Parathyroid adenoma (tissue), 2 donors: ENCODE measurements around the gene R3HDM2.
"Not testable (repeated sequence)": the region's sequence is repeated elsewhere in the genome, so short reads cannot be mapped to it uniquely, and the experiment has no call there.

ENCODE experiments used
- H2AFZ ChIP-seq: fragments of 300-600 bp; sonication (generic); one replicate; pipeline ENCODE4 v1.7.0; 2017; ENCODE audit warnings: antibody characterized with exemption, mild to moderate bottlenecking
- H3K27ac ChIP-seq: fragments of 300-600 bp; sonication (generic); one replicate; pipeline ENCODE4 v1.7.0; 2017
- H3K27me3 ChIP-seq: fragments of 300-600 bp; sonication (generic); one replicate; pipeline ENCODE4 v1.7.0; 2017; ENCODE audit warnings: low read length; ENCODE audit not compliant: control insufficient read depth, insufficient read depth
- H3K36me3 ChIP-seq: fragments of 300-600 bp; sonication (generic); one replicate; pipeline ENCODE4 v1.7.0; 2017; ENCODE audit warnings: low read length; ENCODE audit not compliant: control insufficient read depth, insufficient read depth
- H3K4me1 ChIP-seq: fragments of 300-600 bp; sonication (generic); one replicate; pipeline ENCODE4 v1.7.0; 2017; ENCODE audit warnings: control low read depth
- H3K4me2 ChIP-seq: fragments of 300-600 bp; sonication (generic); one replicate; pipeline ENCODE4 v1.7.0; 2017; ENCODE audit warnings: low read length
- H3K4me3 ChIP-seq: fragments of 300-600 bp; sonication (generic); one replicate; pipeline ENCODE4 v1.7.0; 2017; ENCODE audit warnings: low read depth, low read length
- H3K79me2 ChIP-seq: fragments of 300-600 bp; sonication (generic); one replicate; pipeline ENCODE4 v1.7.0; 2017; ENCODE audit warnings: control low read depth
- H3K9ac ChIP-seq: fragments of 300-600 bp; sonication (generic); one replicate; pipeline ENCODE4 v1.7.0; 2017; ENCODE audit warnings: mild to moderate bottlenecking
- H3K9me3 ChIP-seq: fragments of 300-600 bp; sonication (generic); one replicate; pipeline ENCODE4 v1.7.0; 2017; ENCODE audit warnings: low read length; ENCODE audit not compliant: control insufficient read depth
- CTCF ChIP-seq: fragments of 300-600 bp; sonication (generic); IDR thresholded peaks from one replicate; pipeline ENCODE4 v1.7.0; 2017; ENCODE audit warnings: antibody characterized with exemption, mild to moderate bottlenecking
- donor health status: primary hyperparathyroidism.

R3HDM2 gene

GRCh38 chr12:57441846-57442427, 11.1 kb upstream of the R3HDM2 start:
- no peaks in the 10 kb centered on the region for H3K4me1 ChIP-seq
- H3K4me2 ChIP-seq: no peak overlapping the region
- no peak overlapping the region for H3K4me3 ChIP-seq
- no peak overlapping the region for H2AFZ ChIP-seq
- no peak for TF ChIP-seq CTCF
- H3K27ac ChIP-seq: no peak overlapping the region
- no peaks in the 10 kb centered on the region for H3K27me3 ChIP-seq
- no peaks in the 10 kb centered on the region for H3K79me2 ChIP-seq
- no peak overlapping the region for H3K9ac ChIP-seq
- H3K36me3 ChIP-seq: no peaks in the 10 kb centered on the region
- no peaks in the 10 kb centered on the region for H3K9me3 ChIP-seq

GRCh38 chr12:57441393-57441792, 10.6 kb upstream of the R3HDM2 start:
- not testable (repeated sequence) for H3K9me3 ChIP-seq, H3K4me3 ChIP-seq, H3K27me3 ChIP-seq, H3K27ac ChIP-seq, H3K36me3 ChIP-seq, H3K9ac ChIP-seq, H2AFZ ChIP-seq, H3K4me2 ChIP-seq, H3K4me1 ChIP-seq, H3K79me2 ChIP-seq

DNA sequence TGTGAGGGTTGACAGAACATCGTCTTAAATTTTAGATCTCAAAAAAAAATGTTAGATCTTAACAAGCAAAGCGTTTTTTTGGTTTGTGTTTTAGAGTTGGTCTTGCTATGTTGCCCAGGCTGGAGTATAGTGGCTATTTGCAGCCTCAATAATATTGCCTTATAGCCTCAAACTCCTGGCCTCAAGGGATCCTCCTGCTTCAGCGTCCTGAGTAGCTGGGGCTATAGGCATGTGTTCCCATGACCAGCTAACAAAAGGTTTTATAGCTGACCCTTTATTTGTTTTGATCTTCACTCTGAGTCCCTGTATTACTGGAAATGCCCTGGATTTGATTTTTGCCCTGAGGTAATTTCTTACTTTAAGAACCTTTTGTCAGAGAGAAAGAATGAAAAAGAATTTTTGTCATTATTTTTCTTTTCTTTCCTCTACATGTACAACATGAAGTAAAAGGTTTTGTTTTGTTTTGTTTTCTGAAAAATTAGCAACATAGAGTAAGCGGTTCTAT, 9.0 kb upstream of the R3HDM2 start:
- Histone ChIP-seq H3K9ac (no peak overlapping the region), H3K4me3 (no peak overlapping the region), H2AFZ (peak overlapping the region; percentile 8)

DNA sequence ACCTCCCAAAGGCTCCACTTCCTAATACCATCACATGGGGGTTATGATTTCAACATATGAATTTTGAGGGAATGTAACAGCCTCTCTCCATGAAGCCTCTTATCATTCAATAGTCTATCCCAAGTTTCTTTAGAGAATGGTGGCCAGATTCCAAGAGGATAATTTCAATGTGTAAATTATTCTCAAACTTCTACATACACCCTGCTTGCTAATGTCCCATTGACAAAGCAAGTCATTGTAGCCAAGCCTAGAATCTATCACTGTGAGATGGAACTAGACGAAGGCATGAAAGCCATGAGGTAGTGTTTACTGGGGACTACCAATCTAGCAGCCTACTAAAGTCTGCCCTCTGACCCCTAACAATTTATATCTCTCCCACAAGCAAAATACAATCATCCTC, 7.6 kb upstream of the R3HDM2 start:
- Histone ChIP-seq H3K27ac (no peak overlapping the region), H3K4me3 (no peak overlapping the region), H3K36me3 (no peaks in the 10 kb centered on the region), H3K27me3 (no peaks in the 10 kb centered on the region), H2AFZ (no peak overlapping the region), H3K79me2 (no peaks in the 10 kb centered on the region), H3K4me1 (no peaks in the 10 kb centered on the region), H3K4me2 (no peak overlapping the region), H3K9me3 (no peaks in the 10 kb centered on the region), H3K9ac (no peak overlapping the region)
- TF ChIP-seq CTCF: no peak

More for the DNA sequence above, 9.0 kb upstream of the R3HDM2 start:
- TF ChIP-seq CTCF: no peak
- Histone ChIP-seq H3K27me3 (no peaks in the 10 kb centered on the region), H3K27ac (no peak overlapping the region), H3K4me1 (no peaks in the 10 kb centered on the region), H3K79me2 (no peaks in the 10 kb centered on the region), H3K9me3 (no peaks in the 10 kb centered on the region), H3K4me2 (no peak overlapping the region), H3K36me3 (no peaks in the 10 kb centered on the region)

GRCh38 chr12:57435293-57435692, 4.5 kb upstream of the R3HDM2 start:
- no peak overlapping the region for H3K9ac ChIP-seq
- no peak overlapping the region for H3K4me3 ChIP-seq
- H3K27ac ChIP-seq: no peak overlapping the region

More at GRCh38 chr12:57435293-57435692, 4.5 kb upstream of the R3HDM2 start:
- Histone ChIP-seq H3K79me2 (no peaks in the 10 kb centered on the region), H3K36me3 (no peaks in the 10 kb centered on the region), H3K9me3 (no peaks in the 10 kb centered on the region), H3K4me1 (no peaks in the 10 kb centered on the region), H3K27me3 (no peaks in the 10 kb centered on the region), H3K4me2 (no peak overlapping the region), H2AFZ (no peak overlapping the region)
- TF ChIP-seq CTCF: no peak
